HG03135 (cell line): ENCODE data around the gene DCXR.
"Not testable (repeated sequence)": the region's sequence is repeated elsewhere in the genome, so short reads cannot be mapped to it uniquely, and the experiment has no call there.

Source experiments
- ATAC-seq: cut with Tn5 transposase; IDR thresholded peaks from one replicate; pipeline ENCODE4 v1.9.1; 2021; ENCODE audit warnings: mild to moderate bottlenecking, moderate library complexity; ENCODE audit not compliant: unreplicated experiment

DCXR gene

GRCh38 chr17:82042649-82043048 lies 5.2 kb upstream of the DCXR start:
- no peak for ATAC-seq

- no peak for ATAC-seq
Measured at GRCh38 chr17:82041144-82041814, 3.8 kb upstream of the DCXR start.

GRCh38 chr17:82039695-82040299 lies 2.3 kb upstream of the DCXR start:
- ATAC-seq, result no peak

GRCh38 chr17:82038796-82039409 lies 1.4 kb upstream of the DCXR start:
- not testable (repeated sequence) for ATAC-seq

- no peak for ATAC-seq
Measured at GRCh38 chr17:82037889-82038195, 345 bp upstream of the DCXR start.

GRCh38 chr17:82036634-82037091 lies 834 bp downstream of the DCXR start:
- no peak for ATAC-seq

GRCh38 chr17:82035956-82036633 lies 1.4 kb downstream of the DCXR start:
- no peak for ATAC-seq

GRCh38 chr17:82035488-82035887 lies 2.0 kb downstream of the DCXR start:
- no peak for ATAC-seq

- ATAC-seq, result no peak
Measured at GRCh38 chr17:82034371-82035011, 3.0 kb downstream of the DCXR start.

- no peak for ATAC-seq
Measured at GRCh38 chr17:82033359-82034085, 4.0 kb downstream of the DCXR start.

GRCh38 chr17:82031885-82032627 lies 5.4 kb downstream of the DCXR start:
- ATAC-seq, result no peak

GRCh38 chr17:82031303-82031884 lies 6.1 kb downstream of the DCXR start, which contains the start of gene RAC3:
Gene RAC3 (plus strand): TSS chr17:82031678. CDS start chr17:82031762, 84 bp downstream.
- no peak for ATAC-seq

GRCh38 chr17:82030470-82031302 lies 6.8 kb downstream of the DCXR start:
- peak; percentile 44 for ATAC-seq

- ATAC-seq, result no peak
Measured at GRCh38 chr17:82029990-82030469, 7.5 kb downstream of the DCXR start.

GRCh38 chr17:82029391-82029790 lies 8.1 kb downstream of the DCXR start:
- ATAC-seq, result no peak

- no peak for ATAC-seq
Measured at GRCh38 chr17:82028966-82029365, 8.5 kb downstream of the DCXR start.

GRCh38 chr17:82028246-82028645 lies 9.3 kb downstream of the DCXR start:
- ATAC-seq, result no peak

GRCh38 chr17:82025401-82026107 lies 11.9 kb downstream of the DCXR start:
- ATAC-seq, result no peak
